ENCODE measurements around the gene SNF8.

Gene SNF8

DNA sequence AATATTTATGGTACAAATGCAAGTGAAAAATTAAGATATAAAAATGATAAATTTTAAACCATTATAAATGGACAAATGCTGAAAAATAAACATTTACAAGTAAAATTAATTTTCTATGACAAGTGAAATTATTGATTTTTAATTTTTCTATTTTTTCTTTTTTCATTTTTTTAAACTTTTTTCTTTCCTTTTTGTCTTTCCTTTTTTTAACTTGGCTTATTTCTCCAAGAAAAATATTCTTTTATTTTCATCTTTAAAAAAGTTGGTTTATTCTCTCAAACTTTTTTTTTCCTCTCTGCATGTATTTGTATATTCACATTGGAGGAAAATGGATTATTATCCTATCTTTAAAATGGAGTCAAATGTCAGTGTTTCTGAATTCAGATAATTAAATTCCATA is 48.7 kb upstream of the SNF8 start:
- no peak for ATAC-seq

DNA sequence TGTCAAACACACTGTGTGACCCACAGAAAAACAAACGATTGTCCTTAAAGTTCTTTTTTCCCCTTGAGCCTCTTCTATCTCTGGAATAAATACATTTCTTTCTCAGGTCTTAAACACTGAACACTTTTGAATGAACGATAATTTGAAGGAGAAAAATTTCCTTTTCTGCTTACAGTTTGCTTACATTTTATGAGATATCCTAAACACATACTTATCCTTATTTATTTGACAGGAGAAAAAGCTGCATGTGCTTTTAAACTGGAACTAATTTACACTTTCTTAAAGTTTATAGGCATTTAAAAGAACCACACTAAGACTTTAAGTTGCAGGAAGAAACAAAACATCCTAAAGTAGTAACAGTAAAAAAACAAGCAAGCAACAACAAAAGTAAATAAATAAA is 47.8 kb upstream of the SNF8 start:
- no peak for ATAC-seq
- TF ChIP-seq ISL1 (CRISPR knock-in tag; IDR thresholded peaks at IDR 0.05): no peak

More for the DNA sequence above, 48.7 kb upstream of the SNF8 start:
- TF ChIP-seq TOX (CRISPR knock-in tag; IDR thresholded peaks at IDR 0.05; ENCODE audit: borderline replicate concordance) (no peak), CSDC2 (CRISPR knock-in tag; IDR thresholded peaks at IDR 0.05) (no peak), TCF4 (CRISPR knock-in tag; IDR thresholded peaks at IDR 0.05; ENCODE audit: borderline replicate concordance) (no peak), BACH2 (CRISPR knock-in tag; IDR thresholded peaks at IDR 0.05; ENCODE audit: borderline replicate concordance) (no peak), ZC3H10 (CRISPR knock-in tag; IDR thresholded peaks at IDR 0.05) (no peak), ISL1 (CRISPR knock-in tag; IDR thresholded peaks at IDR 0.05) (no peak), ZFP30 (CRISPR knock-in tag; IDR thresholded peaks at IDR 0.05) (no peak), ZNF70 (CRISPR knock-in tag; IDR thresholded peaks at IDR 0.05) (no peak), RARB (CRISPR knock-in tag; IDR thresholded peaks at IDR 0.05) (no peak), SNAI2 (CRISPR knock-in tag; IDR thresholded peaks at IDR 0.05) (no peak), ZNF565 (CRISPR knock-in tag; conservative IDR thresholded peaks at IDR 0.05; ENCODE audit: low read depth) (no peak)
- TF ChIP-seq, protein P1, sequence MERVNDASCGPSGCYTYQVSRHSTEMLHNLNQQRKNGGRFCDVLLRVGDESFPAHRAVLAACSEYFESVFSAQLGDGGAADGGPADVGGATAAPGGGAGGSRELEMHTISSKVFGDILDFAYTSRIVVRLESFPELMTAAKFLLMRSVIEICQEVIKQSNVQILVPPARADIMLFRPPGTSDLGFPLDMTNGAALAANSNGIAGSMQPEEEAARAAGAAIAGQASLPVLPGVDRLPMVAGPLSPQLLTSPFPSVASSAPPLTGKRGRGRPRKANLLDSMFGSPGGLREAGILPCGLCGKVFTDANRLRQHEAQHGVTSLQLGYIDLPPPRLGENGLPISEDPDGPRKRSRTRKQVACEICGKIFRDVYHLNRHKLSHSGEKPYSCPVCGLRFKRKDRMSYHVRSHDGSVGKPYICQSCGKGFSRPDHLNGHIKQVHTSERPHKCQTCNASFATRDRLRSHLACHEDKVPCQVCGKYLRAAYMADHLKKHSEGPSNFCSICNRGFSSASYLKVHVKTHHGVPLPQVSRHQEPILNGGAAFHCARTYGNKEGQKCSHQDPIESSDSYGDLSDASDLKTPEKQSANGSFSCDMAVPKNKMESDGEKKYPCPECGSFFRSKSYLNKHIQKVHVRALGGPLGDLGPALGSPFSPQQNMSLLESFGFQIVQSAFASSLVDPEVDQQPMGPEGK (CRISPR knock-in tag; IDR thresholded peaks at IDR 0.05; ENCODE audit: borderline replicate concordance): no peak

DNA sequence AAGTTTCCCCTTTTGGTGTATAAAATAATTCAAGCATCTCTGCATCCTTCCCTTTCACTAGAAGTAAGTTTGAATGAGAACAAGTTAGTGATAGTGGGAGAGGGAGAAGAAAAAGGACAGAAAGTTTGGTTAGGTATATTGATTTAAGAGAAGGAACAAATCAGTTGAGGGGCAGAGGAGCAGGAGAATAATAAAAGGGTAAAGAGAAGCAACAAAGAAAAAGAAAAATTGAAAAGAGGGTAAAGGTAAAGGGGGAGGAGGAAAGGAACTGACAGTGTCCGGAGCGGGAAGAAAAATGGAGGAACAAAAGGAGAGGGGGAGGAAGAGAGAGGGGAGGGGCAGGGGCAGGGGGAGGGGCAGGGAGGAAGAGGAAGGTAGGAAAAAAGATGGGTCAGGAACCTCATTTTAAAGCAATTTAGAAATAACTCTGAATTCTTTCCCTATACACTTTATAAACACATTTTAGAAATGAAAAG is 46.3 kb upstream of the SNF8 start:
- TF ChIP-seq OSR1 (CRISPR knock-in tag; IDR thresholded peaks at IDR 0.05): no peak
- no peak for TF ChIP-seq ISL1 (CRISPR knock-in tag; IDR thresholded peaks at IDR 0.05)
- TF ChIP-seq ZC3H10 (CRISPR knock-in tag; IDR thresholded peaks at IDR 0.05): no peak
- no peak for TF ChIP-seq ZNF565 (CRISPR knock-in tag; conservative IDR thresholded peaks at IDR 0.05; ENCODE audit: low read depth)
- TF ChIP-seq CSDC2 (CRISPR knock-in tag; IDR thresholded peaks at IDR 0.05): no peak
- no peak for TF ChIP-seq ZNF70 (CRISPR knock-in tag; IDR thresholded peaks at IDR 0.05)
- no peak for TF ChIP-seq RARB (CRISPR knock-in tag; IDR thresholded peaks at IDR 0.05)
- TF ChIP-seq, protein P1 (CRISPR knock-in tag; IDR thresholded peaks at IDR 0.05; ENCODE audit: borderline replicate concordance): no peak
- no peak for TF ChIP-seq BACH2 (CRISPR knock-in tag; IDR thresholded peaks at IDR 0.05; ENCODE audit: borderline replicate concordance)
- TF ChIP-seq TCF4 (CRISPR knock-in tag; IDR thresholded peaks at IDR 0.05; ENCODE audit: borderline replicate concordance): no peak
- ATAC-seq: no peak

DNA sequence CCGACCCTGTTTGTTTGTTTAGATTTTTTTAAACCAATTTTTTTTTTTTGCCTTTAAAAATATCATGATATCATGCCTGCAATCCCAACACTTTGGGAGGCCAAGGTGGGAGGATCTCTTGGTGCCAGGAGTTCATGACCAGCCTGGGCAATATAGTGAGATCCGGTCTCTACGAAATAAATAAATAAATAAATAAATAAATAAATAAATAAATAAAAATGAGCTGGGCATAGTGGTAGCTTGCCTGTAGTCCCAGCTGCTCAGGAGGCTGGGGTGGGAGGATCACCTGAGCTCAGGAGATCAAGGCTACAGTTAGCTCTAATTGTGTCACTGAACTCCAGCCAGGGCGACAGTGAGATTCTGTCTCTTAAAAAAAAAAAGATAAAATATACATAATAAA is 44.5 kb upstream of the SNF8 start:
- no peak for TF ChIP-seq ARNTL (CRISPR knock-in tag; IDR thresholded peaks at IDR 0.05; ENCODE audit: borderline replicate concordance, low read depth)
- ATAC-seq: no peak

DNA sequence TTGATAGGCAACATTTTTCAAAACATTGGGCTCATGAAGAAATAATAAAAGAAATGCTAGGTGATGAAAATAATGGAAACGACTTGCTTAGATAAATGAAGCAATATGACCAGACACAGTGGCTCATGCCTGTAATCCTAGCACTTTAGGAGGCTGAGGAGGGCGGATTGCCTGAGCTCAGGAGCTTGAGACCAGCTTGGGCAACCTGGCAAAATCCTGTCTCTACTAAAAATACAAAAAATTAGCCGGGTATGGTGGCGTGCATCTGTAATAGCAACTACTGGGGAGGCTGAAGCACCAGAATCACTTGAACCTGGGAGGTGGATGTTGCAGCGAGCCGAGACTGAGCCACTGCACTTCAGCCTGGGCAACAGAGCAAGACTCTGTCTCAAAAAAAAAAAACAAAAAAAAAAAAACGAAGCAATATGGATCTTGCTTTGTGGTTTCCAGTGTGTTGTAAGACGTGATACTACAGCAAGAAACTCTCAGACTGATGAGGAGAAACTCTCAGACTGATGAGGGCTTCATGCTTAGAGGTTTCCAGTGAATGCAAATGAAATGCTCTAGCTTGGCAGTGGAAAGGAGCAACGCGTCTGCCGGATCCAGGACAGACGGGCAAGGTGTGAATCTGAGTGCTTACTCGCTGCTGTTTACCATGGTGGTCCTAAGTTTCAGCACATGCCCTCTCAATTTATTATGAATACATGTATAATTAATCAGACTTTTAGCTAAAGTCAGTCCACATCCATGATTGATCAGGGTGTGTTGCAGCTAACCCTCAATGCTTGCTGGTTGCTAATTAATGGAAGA is 41.0 kb upstream of the SNF8 start:
- ATAC-seq: peak; percentile 17; the same call in 2 of the 3 replicates

More for the DNA sequence above, 41.0 kb upstream of the SNF8 start:
- TF ChIP-seq ZNF565 (CRISPR knock-in tag; conservative IDR thresholded peaks at IDR 0.05; ENCODE audit: low read depth) (no peak), BACH2 (CRISPR knock-in tag; IDR thresholded peaks at IDR 0.05; ENCODE audit: borderline replicate concordance) (no peak), ESRRG (CRISPR knock-in tag; IDR thresholded peaks at IDR 0.05) (no peak), ISL1 (CRISPR knock-in tag; IDR thresholded peaks at IDR 0.05) (no peak), ZNF70 (CRISPR knock-in tag; IDR thresholded peaks at IDR 0.05) (no peak), TCF4 (CRISPR knock-in tag; IDR thresholded peaks at IDR 0.05; ENCODE audit: borderline replicate concordance) (no peak), RARB (CRISPR knock-in tag; IDR thresholded peaks at IDR 0.05) (no peak), GLIS3 (CRISPR knock-in tag; IDR thresholded peaks at IDR 0.05) (no peak), SNAI2 (CRISPR knock-in tag; IDR thresholded peaks at IDR 0.05) (no peak), OSR1 (CRISPR knock-in tag; IDR thresholded peaks at IDR 0.05) (no peak), ZFP3 (CRISPR knock-in tag; IDR thresholded peaks at IDR 0.05) (no peak), ZFP30 (CRISPR knock-in tag; IDR thresholded peaks at IDR 0.05) (no peak), CSDC2 (CRISPR knock-in tag; IDR thresholded peaks at IDR 0.05) (no peak)
- TF ChIP-seq, protein P2, sequence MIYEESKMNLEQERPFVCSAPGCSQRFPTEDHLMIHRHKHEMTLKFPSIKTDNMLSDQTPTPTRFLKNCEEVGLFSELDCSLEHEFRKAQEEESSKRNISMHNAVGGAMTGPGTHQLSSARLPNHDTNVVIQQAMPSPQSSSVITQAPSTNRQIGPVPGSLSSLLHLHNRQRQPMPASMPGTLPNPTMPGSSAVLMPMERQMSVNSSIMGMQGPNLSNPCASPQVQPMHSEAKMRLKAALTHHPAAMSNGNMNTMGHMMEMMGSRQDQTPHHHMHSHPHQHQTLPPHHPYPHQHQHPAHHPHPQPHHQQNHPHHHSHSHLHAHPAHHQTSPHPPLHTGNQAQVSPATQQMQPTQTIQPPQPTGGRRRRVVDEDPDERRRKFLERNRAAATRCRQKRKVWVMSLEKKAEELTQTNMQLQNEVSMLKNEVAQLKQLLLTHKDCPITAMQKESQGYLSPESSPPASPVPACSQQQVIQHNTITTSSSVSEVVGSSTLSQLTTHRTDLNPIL (CRISPR knock-in tag; IDR thresholded peaks at IDR 0.05; ENCODE audit: low read depth): no peak
- TF ChIP-seq, protein P3, sequence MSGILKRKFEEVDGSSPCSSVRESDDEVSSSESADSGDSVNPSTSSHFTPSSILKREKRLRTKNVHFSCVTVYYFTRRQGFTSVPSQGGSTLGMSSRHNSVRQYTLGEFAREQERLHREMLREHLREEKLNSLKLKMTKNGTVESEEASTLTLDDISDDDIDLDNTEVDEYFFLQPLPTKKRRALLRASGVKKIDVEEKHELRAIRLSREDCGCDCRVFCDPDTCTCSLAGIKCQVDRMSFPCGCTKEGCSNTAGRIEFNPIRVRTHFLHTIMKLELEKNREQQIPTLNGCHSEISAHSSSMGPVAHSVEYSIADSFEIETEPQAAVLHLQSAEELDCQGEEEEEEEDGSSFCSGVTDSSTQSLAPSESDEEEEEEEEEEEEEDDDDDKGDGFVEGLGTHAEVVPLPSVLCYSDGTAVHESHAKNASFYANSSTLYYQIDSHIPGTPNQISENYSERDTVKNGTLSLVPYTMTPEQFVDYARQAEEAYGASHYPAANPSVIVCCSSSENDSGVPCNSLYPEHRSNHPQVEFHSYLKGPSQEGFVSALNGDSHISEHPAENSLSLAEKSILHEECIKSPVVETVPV (CRISPR knock-in tag; IDR thresholded peaks at IDR 0.05): no peak
- TF ChIP-seq, protein P1 (CRISPR knock-in tag; IDR thresholded peaks at IDR 0.05; ENCODE audit: borderline replicate concordance): no peak

All from SK-N-SH treated with all-trans-retinoic acid at 6 μM for 48 hours (cell line).